Right cardiac atrium (tissue), 5 donors: ENCODE data around the gene MRPL23. TPM values are rescaled to one million over a fixed set of nuclear protein-coding genes. Genes with fewer than 3 reads are reported as not detected.
A peak's percentile ranks its signal among the peaks of the same experiment; 100 is the strongest.

Experiments used
- ATAC-seq, 2 donors: fragments of 200-7000 bp; cut with Tn5 transposase; one replicate each; pipeline versions ENCODE4 v1.8.0 to v1.9.1; 2020; ENCODE audit warnings: moderate library complexity in 2 of 2, mild to moderate bottlenecking in 1 of 2
- DNase-seq, 3 donors: peaks; one replicate each; pipeline ENCODE4 v3.0.0-alpha.2; 2020
- H3K27ac ChIP-seq: one replicate; pipeline ENCODE4 v1.5.1; 2013; ENCODE audit warnings: mild to moderate bottlenecking, low read length, control low read depth, moderate library complexity
- H3K27me3 ChIP-seq: one replicate; pipeline ENCODE4 v1.6.1; 2013; ENCODE audit not compliant: control insufficient read depth, insufficient read depth
- H3K4me1 ChIP-seq: one replicate; pipeline ENCODE4 v1.6.1; 2013; ENCODE audit warnings: low read length; ENCODE audit not compliant: control insufficient read depth, insufficient read depth
- H3K4me3 ChIP-seq: one replicate; pipeline ENCODE4 v1.5.1; 2013; ENCODE audit warnings: low read length, control low read depth
- H3K9me3 ChIP-seq: one replicate; pipeline ENCODE4 v1.6.1; 2013; ENCODE audit warnings: low read length; ENCODE audit not compliant: control insufficient read depth
- WGBS: extraction: QIAGEN DNeasy Blood & Tissue Kit; methylation state at CpG from one replicate; pipeline ENCODE4 v1.1.7; 2013; 5-methylcytosine and 5-hydroxymethylcytosine counted together
- intact Hi-C, 4 donors: fragments of 100-400 bp; cut with DNase I; formaldehyde crosslinking; loops; one replicate each; pipeline versions ENCODE4 v1.11.0 to v1.14.0; 2022 to 2023
- polyA plus RNA-seq: library from polyadenylated mRNA; stranded (reverse); fragments of 200-250 nt; gene quantifications from one replicate; pipeline ENCODE4 v1.2.3, GENCODE V29; 2013
- total RNA-seq, 4 donors: library from RNA; stranded (reverse); fragmentation: NEBNext Ultra II Directional; extraction: Animal tissue kit (Norgen Biotek cat#: 25700); gene quantifications; one replicate each; pipeline ENCODE4 v1.2.1, GENCODE V29; 2021
- donor health status: healthy with polysubstance abuse.
- donor health status: DM: no; HTN: yes; CAD: no.
- donor health status: DM: no; HTN: no; CAD: no.
- donor health status: DM: no; HTN: yes; CAD: no; lungs with severe emphysema.
- donor health status: DM: yes; HTN: yes; CAD: no.

MRPL23 gene
- total and polyA plus RNA-seq, 5 donors: 47.1 to 108 (median 77.1) TPM

DNA sequence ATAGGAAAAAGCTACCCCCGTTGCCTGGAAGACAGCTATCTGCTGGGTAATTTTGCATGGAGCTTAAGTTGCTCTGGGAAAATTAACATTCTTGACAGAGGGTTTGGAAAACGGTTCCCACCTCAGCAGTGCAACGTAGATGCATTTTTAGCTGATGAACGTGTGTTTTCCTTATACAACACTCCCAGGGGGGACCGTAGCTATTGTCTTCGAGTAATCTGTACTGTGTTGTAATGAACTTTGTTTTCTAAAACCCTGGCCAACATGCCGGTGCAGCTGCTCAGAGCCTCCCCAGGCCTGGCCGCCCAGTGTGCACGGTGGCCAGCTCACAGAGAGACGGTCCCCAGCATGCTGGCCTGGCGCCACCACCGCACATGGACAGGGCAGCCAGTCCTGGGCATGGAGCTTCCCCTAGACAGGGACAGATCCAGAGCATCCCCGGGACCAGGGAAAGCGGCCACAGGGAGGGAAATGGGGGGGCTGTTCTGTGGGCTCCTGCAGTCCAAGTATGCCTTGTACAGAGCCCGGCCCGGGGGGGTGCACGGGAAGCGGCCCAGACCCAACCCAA lies 25.5 kb upstream of the MRPL23 start:
- 34% methylated on average over 18 of the region's 18 CpGs for WGBS
- intact Hi-C loops: loop anchor here in 2 of 4 donors (5.0 to 10.0 kb wide), 2 partner anchors 39 to 223 kb away; no protein-coding TSS in a partner anchor
- ATAC-seq (peak; percentile 5 to 34), DNase-seq (peak; percentile 67 to 87 (median 84))
- peaks cover 4% of the 10 kb centered on the region for H3K4me1 ChIP-seq
- no peaks in the 10 kb centered on the region for H3K9me3 ChIP-seq
- no peaks in the 10 kb centered on the region for H3K27me3 ChIP-seq
- peak overlapping the region; percentile 70 for H3K27ac ChIP-seq
- H3K4me3 ChIP-seq: no peak overlapping the region

DNA sequence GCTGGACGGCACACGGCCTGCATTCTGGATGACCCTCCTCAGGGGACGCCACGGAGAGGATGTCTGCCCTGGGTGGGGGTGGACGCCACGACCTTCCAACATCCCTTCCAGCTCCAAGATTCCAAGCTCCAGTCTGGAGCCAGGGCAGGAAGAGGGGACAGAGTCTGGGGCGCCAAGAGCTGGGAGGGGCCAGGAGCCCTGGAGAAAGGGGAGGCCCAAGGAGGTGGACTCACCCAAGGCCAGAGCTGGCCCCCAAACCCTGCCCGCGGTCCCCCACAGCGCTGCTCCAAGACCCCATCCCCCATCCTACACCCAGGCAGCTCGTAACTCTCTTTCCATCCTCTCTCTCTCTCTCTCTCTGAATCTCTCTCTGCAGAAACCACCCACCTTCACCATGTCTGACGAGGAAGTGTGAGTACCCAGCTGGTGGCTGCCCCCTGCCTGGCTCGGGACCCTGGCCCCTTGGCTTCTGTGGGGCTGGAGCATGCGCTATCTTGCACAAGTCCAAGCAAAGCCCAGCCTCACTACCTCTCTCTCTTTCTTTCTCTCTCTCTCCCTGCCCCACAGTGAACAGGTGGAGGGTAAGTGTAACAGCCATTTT lies 24.6 kb upstream of the MRPL23 start:
- WGBS: 40% methylated on average over 14 of the region's 14 CpGs
- H3K27me3 ChIP-seq: no peaks in the 10 kb centered on the region
- intact Hi-C loops: loop anchor here in 2 of 4 donors (5.0 to 10.0 kb wide), 2 partner anchors 40 to 222 kb away; no protein-coding TSS in a partner anchor
- peaks cover 4% of the 10 kb centered on the region for H3K4me1 ChIP-seq
- ATAC-seq: peak; percentile 4 to 7
- H3K27ac ChIP-seq: peak overlapping the region; percentile 70
- no peak overlapping the region for H3K4me3 ChIP-seq
- no peaks in the 10 kb centered on the region for H3K9me3 ChIP-seq
- DNase-seq: peak in 2 of 3 donors; percentile 70 to 74

- Histone ChIP-seq H3K9me3 (no peaks in the 10 kb centered on the region), H3K27me3 (no peaks in the 10 kb centered on the region), H3K4me1 (peaks cover 4% of the 10 kb centered on the region), H3K4me3 (no peak overlapping the region), H3K27ac (no peak overlapping the region)
- ATAC-seq (no peak), DNase-seq (peak in 2 of 3 donors; percentile 26 to 30)
- intact Hi-C loops: loop anchor here in 2 of 4 donors (5.0 to 10.0 kb wide), 2 partner anchors 41 to 221 kb away; no protein-coding TSS in a partner anchor
- WGBS: 86% methylated on average over 22 of the region's 22 CpGs
Observed at GRCh38 chr11:1923201-1923956, 23.8 kb upstream of the MRPL23 start.

DNA sequence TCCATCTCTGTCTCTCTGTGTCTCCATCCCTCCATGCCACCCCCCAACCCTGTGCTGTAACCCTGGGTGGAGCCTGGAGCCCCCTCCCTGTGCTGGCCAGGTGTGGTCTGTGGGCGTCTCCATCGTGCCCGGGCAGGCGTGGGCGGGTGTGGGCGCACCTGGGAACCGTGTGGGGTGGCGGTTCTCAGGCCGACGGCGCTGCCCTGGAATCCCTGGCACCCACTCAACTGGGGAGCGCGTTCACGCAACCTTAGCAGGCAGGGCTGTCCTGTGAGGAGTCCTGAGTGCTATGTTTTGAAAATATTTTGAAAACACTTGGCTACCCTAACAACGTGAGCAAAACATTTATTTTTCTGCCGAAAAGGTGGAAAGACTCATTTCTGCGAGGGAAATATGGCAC lies 23.0 kb upstream of the MRPL23 start:
- Histone ChIP-seq H3K4me1 (no peaks in the 10 kb centered on the region), H3K9me3 (no peaks in the 10 kb centered on the region), H3K27me3 (no peaks in the 10 kb centered on the region), H3K27ac (no peak overlapping the region), H3K4me3 (no peak overlapping the region)
- ATAC-seq (no peak), DNase-seq (peak in 2 of 3 donors; percentile 50 to 52)
- intact Hi-C loops: loop anchor here in 2 of 4 donors (5.0 to 10.0 kb wide), 2 partner anchors 42 to 221 kb away; no protein-coding TSS in a partner anchor
- WGBS: 79% methylated on average over 17 of the region's 17 CpGs

GRCh38 chr11:1924646-1925372 lies 22.3 kb upstream of the MRPL23 start:
- 85% methylated on average over 21 of the region's 21 CpGs for WGBS
- Histone ChIP-seq H3K27me3 (no peaks in the 10 kb centered on the region), H3K4me1 (no peaks in the 10 kb centered on the region), H3K9me3 (no peaks in the 10 kb centered on the region), H3K27ac (no peak overlapping the region), H3K4me3 (no peak overlapping the region)
- DNase-seq (peak in 1 of 3 donors; percentile 47), ATAC-seq (no peak)
- intact Hi-C loops: loop anchor here in 2 of 4 donors (5.0 to 10.0 kb wide), 2 partner anchors 43 to 220 kb away; no protein-coding TSS in a partner anchor

GRCh38 chr11:1925373-1926155 lies 21.6 kb upstream of the MRPL23 start:
- H3K27ac ChIP-seq: no peak overlapping the region
- H3K9me3 ChIP-seq: no peaks in the 10 kb centered on the region
- 93% methylated on average over 23 of the region's 23 CpGs for WGBS
- no peaks in the 10 kb centered on the region for H3K4me1 ChIP-seq
- H3K27me3 ChIP-seq: no peaks in the 10 kb centered on the region
- intact Hi-C loops: loop anchor here in 1 of 4 donors (10.0 kb wide), 1 partner anchor 219 kb away; no protein-coding TSS in a partner anchor
- no peak overlapping the region for H3K4me3 ChIP-seq
- no peak for ATAC-seq
- peak in 2 of 3 donors; percentile 37 to 54 for DNase-seq

- Histone ChIP-seq H3K4me1 (no peaks in the 10 kb centered on the region), H3K4me3 (no peak overlapping the region), H3K9me3 (no peaks in the 10 kb centered on the region), H3K27ac (peak overlapping the region; percentile 5), H3K27me3 (no peaks in the 10 kb centered on the region)
- WGBS: 84% methylated on average over 41 of the region's 41 CpGs
- intact Hi-C loops: loop anchor here in 1 of 4 donors (10.0 kb wide), 1 partner anchor 218 kb away; no protein-coding TSS in a partner anchor
- no peak for ATAC-seq
- DNase-seq: peak in 2 of 3 donors; percentile 40 to 52
Observed at GRCh38 chr11:1926156-1927025, 20.7 kb upstream of the MRPL23 start.

GRCh38 chr11:1927026-1927847 lies 19.9 kb upstream of the MRPL23 start:
- DNase-seq (peak; percentile 59 to 81 (median 81)), ATAC-seq (peak; percentile 37 to 55)
- Histone ChIP-seq H3K27ac (peak overlapping the region; percentile 19), H3K27me3 (no peaks in the 10 kb centered on the region), H3K4me3 (no peak overlapping the region), H3K4me1 (no peaks in the 10 kb centered on the region), H3K9me3 (no peaks in the 10 kb centered on the region)
- intact Hi-C loops: loop anchor here in 1 of 4 donors (10.0 kb wide), 1 partner anchor 218 kb away; no protein-coding TSS in a partner anchor
- 53% methylated on average over 28 of the region's 28 CpGs for WGBS
